Thyroid gland (tissue), 4 donors: Measurements from ENCODE around the gene TGFBRAP1. TPM values are rescaled to one million over a fixed set of nuclear protein-coding genes. Genes with fewer than 3 reads are reported as not detected.

Experiments
- DNase-seq, 2 donors: peaks; one replicate each; pipeline ENCODE4 v3.0.0-alpha.2; 2019
- H3K27ac ChIP-seq, 3 donors: fragments of 200-600 bp; sonication (generic); 1 replicate in 2 of 3; 2 replicates in 1 of 3; pipeline ENCODE4 v1.5.1; 2016 to 2019; ENCODE audit warnings: mild to moderate bottlenecking in 1 of 3, moderate library complexity in 1 of 3
- H3K27me3 ChIP-seq: fragments of 200-600 bp; sonication (generic); one replicate; pipeline ENCODE4 v1.5.1; 2019
- H3K36me3 ChIP-seq, 2 donors: fragments of 200-600 bp; sonication (generic); one replicate each; pipeline ENCODE4 v1.5.1; 2016 to 2019
- H3K4me1 ChIP-seq, 2 donors: fragments of 200-600 bp; sonication (generic); one replicate each; pipeline ENCODE4 v1.5.1; 2017 to 2019
- H3K4me3 ChIP-seq, 3 donors: fragments of 200-600 bp; sonication (generic); replicated peaks in 1 of 3; 1 replicate in 2 of 3; 2 replicates in 1 of 3; pipeline ENCODE4 v1.5.1; 2016; ENCODE audit warnings: mild to moderate bottlenecking in 1 of 3
- H3K9me3 ChIP-seq: fragments of 200-600 bp; sonication (generic); one replicate; pipeline ENCODE4 v1.5.1; 2017
- POLR2A ChIP-seq, 2 donors: fragments of 450-650 bp; IDR thresholded peaks; one replicate each; pipeline ENCODE4 v1.6.1; 2017; ENCODE audit warnings: antibody characterized with exemption in 2 of 2, mild to moderate bottlenecking in 2 of 2, moderate library complexity in 1 of 2
- WGBS, 2 donors: methylation state at CpG; one replicate each; pipeline ENCODE4 v1.1.5; 2017; 5-methylcytosine and 5-hydroxymethylcytosine counted together
- intact Hi-C: fragments of 100-400 bp; cut with DNase I; formaldehyde crosslinking; loops from one replicate; pipeline ENCODE4 v1.15.1; 2023
- total RNA-seq, 4 donors: library from RNA; depleted of rRNA; stranded (reverse); fragments of >200 nt; gene quantifications; one replicate each; pipeline ENCODE4 v1.2.3, GENCODE V29; 2016
- TF ChIP-seq, protein P1 (sequence below), 6 experiments: fragments of 200-600 bp in 3 of 6; fragments of 450-650 bp in 3 of 6; sonication (generic) in 3 of 6; IDR thresholded peaks; one replicate each; pipeline ENCODE4 v1.5.1; 2016 to 2019; ENCODE audit warnings: antibody characterized with exemption in 6 of 6, mild to moderate bottlenecking in 2 of 6, inconsistent platforms in 1 of 6, moderate library complexity in 1 of 6

Gene TGFBRAP1
- total RNA-seq, 4 donors from 2014 or later = 35.4 to 53.2 (median 40.1) TPM

DNA sequence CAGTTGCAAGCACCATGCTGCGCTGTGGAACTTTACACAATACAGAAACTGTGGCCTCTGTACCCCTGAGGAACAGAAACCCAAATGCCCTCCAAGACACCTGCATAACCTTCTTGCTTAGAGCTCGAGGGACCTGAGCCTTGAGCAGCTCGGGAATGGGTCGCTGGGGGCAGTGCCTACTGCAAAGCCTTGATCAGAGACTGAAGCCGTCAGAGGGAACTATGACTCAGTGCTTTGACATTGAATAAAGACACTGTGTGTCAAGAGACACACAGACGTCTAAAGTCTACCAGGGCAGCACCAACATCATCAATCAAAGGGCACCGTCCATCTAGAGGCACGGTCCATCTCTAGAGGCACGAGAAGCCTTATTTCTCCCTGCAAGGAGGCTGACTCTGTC is 57.4 kb downstream of the TGFBRAP1 start:
- Histone ChIP-seq H3K9me3 (no peaks in the 10 kb centered on the region), H3K27ac (no peak overlapping the region), H3K4me3 (no peak overlapping the region), H3K27me3 (no peaks in the 10 kb centered on the region), H3K36me3 (peaks cover 42 to 70% of the 10 kb centered on the region in 2 donors), H3K4me1 (no peaks in the 10 kb centered on the region)
- TF ChIP-seq, protein P1, sequence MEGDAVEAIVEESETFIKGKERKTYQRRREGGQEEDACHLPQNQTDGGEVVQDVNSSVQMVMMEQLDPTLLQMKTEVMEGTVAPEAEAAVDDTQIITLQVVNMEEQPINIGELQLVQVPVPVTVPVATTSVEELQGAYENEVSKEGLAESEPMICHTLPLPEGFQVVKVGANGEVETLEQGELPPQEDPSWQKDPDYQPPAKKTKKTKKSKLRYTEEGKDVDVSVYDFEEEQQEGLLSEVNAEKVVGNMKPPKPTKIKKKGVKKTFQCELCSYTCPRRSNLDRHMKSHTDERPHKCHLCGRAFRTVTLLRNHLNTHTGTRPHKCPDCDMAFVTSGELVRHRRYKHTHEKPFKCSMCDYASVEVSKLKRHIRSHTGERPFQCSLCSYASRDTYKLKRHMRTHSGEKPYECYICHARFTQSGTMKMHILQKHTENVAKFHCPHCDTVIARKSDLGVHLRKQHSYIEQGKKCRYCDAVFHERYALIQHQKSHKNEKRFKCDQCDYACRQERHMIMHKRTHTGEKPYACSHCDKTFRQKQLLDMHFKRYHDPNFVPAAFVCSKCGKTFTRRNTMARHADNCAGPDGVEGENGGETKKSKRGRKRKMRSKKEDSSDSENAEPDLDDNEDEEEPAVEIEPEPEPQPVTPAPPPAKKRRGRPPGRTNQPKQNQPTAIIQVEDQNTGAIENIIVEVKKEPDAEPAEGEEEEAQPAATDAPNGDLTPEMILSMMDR (IDR thresholded peaks at IDR 0.05) = no peak
- no peak for TF ChIP-seq POLR2A (IDR thresholded peaks at IDR 0.05)
- WGBS, 2 donors = 83 to 94% methylated on average over 9 of the region's 9 CpGs
- no peak for DNase-seq
- intact Hi-C loops = no loop called here

DNA sequence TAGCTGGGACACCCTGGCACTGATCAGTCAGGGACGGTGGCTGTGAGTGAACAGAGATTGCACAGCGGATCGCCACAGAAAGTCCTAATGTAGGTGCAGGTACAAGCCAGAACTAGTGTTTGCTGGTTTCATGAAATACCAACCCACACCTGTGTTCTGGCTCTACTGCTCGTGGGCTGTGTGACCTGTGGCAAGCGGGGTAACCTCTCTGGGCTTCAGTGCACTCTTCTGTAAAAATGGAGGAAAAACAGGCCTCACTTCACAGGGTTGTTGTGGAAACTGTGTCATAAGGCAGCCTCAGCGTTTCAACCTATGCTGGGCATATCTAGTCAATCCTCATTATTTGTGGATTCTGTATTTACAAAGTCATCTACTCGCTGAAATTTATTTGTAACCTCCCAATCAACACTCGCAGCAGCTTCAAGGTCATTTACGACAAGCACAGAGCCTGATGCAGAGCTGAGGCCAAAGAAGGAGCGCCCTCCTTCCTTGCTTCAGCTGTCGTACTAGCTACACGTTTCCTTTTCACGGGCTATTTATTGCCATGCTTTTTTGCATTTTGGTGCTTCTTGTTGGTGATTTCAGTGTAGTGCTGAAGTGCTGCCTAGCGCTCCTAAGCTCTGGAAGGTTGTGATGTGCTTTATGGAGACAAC is 58.0 kb downstream of the TGFBRAP1 start:
- no peaks in the 10 kb centered on the region for H3K4me1 ChIP-seq
- DNase-seq = no peak
- peaks cover 49 to 71% of the 10 kb centered on the region in 2 donors for H3K36me3 ChIP-seq
- H3K4me3 ChIP-seq = no peak overlapping the region
- 95 to 97% methylated on average over 14 of the region's 14 CpGs for WGBS, 2 donors
- no peak overlapping the region for H3K27ac ChIP-seq
- no peaks in the 10 kb centered on the region for H3K27me3 ChIP-seq
- intact Hi-C loops = no loop called here
- TF ChIP-seq, protein P1 (IDR thresholded peaks at IDR 0.05) = no peak
- no peak for TF ChIP-seq POLR2A (IDR thresholded peaks at IDR 0.05)
- H3K9me3 ChIP-seq = no peaks in the 10 kb centered on the region

DNA sequence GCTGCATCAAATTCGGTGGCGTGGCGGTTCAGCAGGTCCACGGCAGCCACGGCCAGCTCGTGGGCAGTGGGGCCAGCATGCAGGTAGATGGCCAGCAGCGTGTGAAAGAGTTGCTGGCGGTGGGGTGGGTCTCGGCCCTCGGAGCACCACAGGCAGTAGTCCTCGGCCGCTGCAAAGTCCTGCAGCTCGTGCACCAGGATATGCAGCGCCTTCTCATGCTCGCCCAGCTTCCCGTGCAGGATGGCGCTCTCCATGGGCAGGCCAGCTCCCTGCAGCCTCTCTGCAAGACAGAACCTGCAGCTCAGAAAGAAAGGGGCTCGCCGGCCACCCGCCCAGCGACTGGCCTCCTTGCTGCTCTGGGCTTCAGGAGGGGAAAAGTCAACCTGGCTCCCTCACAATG is 60.1 kb downstream of the TGFBRAP1 start:
- TF ChIP-seq, protein P1 (IDR thresholded peaks at IDR 0.05) = no peak
- no peak for TF ChIP-seq POLR2A (IDR thresholded peaks at IDR 0.05)
- Histone ChIP-seq H3K4me1 (no peaks in the 10 kb centered on the region), H3K4me3 (no peak overlapping the region), H3K27ac (no peak overlapping the region), H3K36me3 (peaks cover 41 to 64% of the 10 kb centered on the region in 2 donors), H3K9me3 (no peaks in the 10 kb centered on the region), H3K27me3 (no peaks in the 10 kb centered on the region)
- intact Hi-C loops = no loop called here
- DNase-seq = no peak
- 94 to 98% methylated on average over 14 to 21 of the region's 21 CpGs for WGBS, 2 donors

DNA sequence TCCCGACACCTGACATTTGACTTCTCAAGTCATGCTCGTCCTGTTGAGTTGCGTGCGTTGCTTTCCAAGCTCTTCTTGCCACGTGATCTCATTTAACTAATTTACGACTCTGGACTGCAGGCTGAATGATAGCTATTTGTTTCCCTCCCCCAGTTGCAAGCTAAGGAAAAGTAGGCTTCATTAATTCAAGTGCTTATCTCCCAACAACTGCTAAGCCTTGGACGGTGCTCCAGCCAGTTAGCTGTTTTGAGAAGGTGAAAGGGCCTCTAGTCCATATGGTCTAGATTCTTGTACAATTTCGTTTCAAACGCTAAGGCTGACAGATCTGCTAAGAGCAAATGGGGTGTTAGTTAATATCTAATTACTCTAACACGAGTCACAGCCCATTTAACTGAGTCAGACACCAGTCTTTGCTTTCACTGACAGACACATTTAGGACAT is 66.9 kb downstream of the TGFBRAP1 start:
- H3K27me3 ChIP-seq = no peaks in the 10 kb centered on the region
- TF ChIP-seq, protein P1 (IDR thresholded peaks at IDR 0.05) = no peak
- TF ChIP-seq POLR2A (IDR thresholded peaks at IDR 0.05) = no peak
- H3K36me3 ChIP-seq = peaks cover 12 to 17% of the 10 kb centered on the region in 2 donors
- DNase-seq = no peak
- 87 to 88% methylated on average over 10 of the region's 10 CpGs for WGBS, 2 donors
- no peaks in the 10 kb centered on the region for H3K4me1 ChIP-seq
- no peaks in the 10 kb centered on the region for H3K9me3 ChIP-seq
- intact Hi-C loops = no loop called here
- no peak overlapping the region for H3K27ac ChIP-seq
- no peak overlapping the region for H3K4me3 ChIP-seq

DNA sequence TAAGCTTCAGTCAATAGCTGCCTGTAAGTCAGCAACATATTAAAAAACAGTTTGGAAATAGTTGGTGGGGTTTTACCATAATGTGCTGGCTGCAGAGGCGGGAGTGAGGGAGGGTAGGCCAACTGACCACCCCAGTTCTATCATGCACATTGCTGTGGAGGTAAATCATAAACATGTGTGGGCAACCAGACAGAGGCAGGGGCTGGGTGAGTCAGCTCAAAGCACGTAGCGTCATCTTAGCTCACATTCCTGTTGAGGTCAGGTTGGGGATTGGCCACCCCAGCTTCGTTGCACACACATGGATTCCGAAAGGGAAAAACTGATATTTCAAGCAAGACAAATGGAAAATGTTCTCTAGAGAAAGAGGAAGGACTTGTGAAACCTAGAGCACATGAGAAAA is 68.5 kb downstream of the TGFBRAP1 start:
- Histone ChIP-seq H3K9me3 (no peaks in the 10 kb centered on the region), H3K4me1 (no peaks in the 10 kb centered on the region), H3K36me3 (peaks cover 0 to 1% of the 10 kb centered on the region in 2 donors), H3K27ac (no peak overlapping the region), H3K4me3 (no peak overlapping the region), H3K27me3 (no peaks in the 10 kb centered on the region)
- intact Hi-C loops = no loop called here
- TF ChIP-seq POLR2A (IDR thresholded peaks at IDR 0.05) = no peak
- TF ChIP-seq, protein P1 (IDR thresholded peaks at IDR 0.05) = no peak
- WGBS, 2 donors = 87 to 96% methylated on average over 5 of the region's 5 CpGs
- no peak for DNase-seq
